GM12801 (cell line): Measurements from ENCODE around the gene MAP3K3.

Experiments used
- TF ChIP-seq, protein P1 (sequence below): IDR thresholded peaks from one replicate; pipeline ENCODE4 v1.5.1; 2011; ENCODE audit warnings: control low read depth; ENCODE audit not compliant: insufficient read length; ENCODE audit errors: extremely low read depth

The MAP3K3 gene

DNA sequence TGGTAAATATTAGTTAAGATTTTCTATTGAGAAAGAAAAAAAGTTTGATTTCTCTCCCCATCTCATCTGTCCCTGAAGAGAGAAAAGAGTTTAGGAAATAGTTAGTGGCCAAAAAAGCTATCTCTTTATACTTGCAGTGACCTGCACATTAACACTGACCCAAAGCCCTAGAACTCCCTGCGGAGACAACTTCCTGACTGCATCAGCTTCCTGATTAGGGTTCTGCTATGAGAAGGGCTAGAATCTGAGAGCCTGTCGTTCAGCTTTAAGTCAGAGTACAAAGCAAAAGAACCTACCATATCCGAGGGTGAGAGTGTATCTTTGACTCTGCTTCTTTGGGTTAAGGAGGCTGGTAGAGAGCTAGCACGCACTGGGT lies 53.0 kb downstream of the MAP3K3 start:
- TF ChIP-seq, protein P1, sequence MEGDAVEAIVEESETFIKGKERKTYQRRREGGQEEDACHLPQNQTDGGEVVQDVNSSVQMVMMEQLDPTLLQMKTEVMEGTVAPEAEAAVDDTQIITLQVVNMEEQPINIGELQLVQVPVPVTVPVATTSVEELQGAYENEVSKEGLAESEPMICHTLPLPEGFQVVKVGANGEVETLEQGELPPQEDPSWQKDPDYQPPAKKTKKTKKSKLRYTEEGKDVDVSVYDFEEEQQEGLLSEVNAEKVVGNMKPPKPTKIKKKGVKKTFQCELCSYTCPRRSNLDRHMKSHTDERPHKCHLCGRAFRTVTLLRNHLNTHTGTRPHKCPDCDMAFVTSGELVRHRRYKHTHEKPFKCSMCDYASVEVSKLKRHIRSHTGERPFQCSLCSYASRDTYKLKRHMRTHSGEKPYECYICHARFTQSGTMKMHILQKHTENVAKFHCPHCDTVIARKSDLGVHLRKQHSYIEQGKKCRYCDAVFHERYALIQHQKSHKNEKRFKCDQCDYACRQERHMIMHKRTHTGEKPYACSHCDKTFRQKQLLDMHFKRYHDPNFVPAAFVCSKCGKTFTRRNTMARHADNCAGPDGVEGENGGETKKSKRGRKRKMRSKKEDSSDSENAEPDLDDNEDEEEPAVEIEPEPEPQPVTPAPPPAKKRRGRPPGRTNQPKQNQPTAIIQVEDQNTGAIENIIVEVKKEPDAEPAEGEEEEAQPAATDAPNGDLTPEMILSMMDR = no peak

DNA sequence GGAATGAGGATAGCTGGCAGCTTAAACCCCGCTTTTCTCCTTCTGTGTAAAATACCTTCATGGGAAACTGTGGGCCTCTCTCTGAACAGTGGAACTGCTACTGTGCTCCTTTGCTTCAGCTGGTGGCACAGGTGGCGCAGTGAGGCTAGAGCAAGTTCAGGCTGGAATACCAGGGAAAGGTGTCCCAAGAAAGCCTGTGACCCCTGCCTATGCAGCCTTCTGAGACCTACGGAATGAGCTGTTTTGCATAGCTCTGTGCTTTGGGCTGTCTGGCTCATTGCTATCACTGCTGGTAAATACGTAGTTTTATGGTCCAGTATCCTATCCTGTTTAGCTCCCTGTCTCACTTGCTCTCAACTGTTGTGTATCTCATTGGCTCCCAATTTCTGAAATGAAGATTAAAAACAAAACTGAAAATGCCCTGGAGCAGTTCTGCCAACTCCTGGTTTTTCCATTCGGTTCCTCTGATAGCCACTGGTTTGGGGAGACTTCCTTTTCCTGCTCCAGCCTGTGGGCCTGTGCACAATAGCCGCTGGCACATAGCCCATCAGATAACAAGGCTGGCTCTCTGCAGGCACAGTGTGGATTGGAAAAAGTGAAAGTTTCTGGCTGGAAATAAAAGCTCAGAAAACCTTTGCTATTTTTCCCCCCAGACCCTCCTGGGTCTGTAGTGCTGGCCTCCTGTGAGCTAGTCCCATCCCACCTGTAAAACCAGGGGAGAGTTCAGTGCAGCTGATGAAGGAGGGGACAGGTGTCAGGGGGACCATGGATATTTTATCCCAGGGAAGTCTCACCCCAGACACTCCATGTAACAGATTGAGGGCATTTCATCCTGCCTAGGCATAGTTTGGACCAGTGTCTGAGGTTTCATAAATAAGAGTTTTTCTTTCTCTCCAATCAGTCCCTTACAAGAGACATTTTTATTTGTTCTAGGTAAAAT lies 53.7 kb downstream of the MAP3K3 start:
- TF ChIP-seq, protein P1 = no peak

DNA sequence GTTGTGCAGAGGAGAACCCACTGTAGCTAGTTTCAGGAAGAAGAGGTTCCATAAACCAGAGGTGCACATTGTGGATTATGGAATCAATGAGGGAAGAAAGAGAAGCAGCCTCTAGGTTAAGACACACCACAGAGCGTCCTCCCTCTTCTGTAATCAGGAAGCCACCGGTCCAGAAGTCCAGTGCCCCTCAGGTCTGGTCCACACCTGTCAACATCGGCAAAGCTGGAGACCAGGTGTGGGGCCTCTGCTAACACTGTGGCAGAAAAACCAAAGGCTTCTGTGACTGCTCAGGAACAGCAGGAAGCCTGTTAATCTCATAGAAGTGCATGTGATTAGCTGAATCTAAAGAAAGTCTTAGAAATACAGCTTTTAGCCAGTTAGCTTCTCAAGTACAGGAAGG lies 54.4 kb downstream of the MAP3K3 start:
- TF ChIP-seq, protein P1 = no peak

DNA sequence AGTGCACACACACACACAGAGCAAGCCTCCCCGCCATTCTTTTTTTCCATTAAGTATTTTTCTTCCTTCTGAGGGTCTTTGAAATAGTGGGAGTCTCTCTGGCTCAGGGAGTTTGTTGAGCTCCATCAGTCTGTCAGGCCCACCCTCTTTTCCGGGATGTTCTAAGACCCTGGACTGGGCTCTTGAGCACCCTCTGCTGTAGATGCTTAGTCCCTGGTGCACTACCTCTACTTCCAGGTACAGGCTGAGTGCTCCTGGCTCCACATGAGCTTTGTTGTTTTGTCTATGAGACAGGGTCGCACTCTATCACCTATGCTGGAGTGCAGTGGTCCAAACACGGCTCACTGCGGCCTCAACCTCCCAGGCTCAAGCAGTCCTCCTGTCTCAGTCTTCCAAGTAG lies 57.0 kb downstream of the MAP3K3 start:
- TF ChIP-seq, protein P1 = no peak

DNA sequence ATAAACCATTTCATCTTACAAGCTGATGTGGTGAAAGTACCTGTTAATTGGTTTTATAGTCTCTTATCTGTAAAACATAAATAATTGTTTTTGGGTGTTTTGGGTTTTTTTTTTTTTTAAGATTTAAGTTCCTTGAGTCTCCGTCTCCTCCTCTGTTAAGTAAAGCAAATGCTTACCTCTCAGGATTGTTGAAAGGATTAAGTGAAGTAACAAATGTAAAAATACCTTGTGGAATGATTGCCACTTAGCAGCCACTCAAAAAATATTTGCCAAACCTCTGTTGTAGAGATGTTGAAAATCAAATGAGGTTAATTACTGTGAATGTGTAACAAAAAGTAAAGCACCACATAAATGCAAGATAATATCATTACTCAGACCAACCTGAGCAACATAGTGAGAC lies 58.5 kb downstream of the MAP3K3 start:
- TF ChIP-seq, protein P1 = no peak

DNA sequence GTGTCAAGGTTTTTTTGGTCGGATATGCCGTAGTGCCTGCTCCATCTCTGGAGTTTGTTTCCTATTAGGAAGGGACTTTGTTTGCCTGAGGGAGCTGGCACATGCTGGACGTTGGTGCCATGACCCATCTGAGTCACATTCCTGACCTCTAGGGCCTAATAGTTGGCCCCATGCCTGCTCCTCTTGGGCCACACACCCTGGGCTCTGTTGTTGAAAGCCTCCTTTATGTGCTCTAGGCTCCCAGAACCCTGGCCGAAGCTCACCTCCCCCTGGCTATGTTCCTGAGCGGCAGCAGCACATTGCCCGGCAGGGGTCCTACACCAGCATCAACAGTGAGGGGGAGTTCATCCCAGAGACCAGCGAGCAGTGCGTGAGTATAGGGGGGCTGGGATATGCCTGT lies 59.3 kb downstream of the MAP3K3 start:
- TF ChIP-seq, protein P1 = no peak

DNA sequence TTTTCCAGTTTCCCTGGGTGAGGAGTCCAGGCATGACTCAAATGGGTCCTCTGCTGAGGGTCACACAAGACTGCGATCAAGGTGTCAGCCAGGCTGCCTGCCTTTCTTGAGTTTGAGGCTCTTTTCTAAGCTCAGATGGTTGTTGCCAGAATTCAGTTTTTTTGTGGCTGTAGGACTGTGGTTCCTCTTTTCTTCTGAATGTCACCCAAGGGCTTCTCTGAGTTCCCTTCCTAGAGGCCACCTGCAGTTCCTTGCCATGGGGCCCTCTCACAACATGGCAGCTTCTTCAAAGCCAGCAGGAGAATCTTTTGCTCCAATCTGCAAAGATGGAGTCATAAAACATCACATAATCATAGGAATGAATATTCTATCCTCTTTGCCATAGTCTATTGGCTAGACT lies 60.2 kb downstream of the MAP3K3 start:
- TF ChIP-seq, protein P1 = no peak
